Lower lobe of right lung (tissue), 2 donors: Measurements from ENCODE around the gene PPDPF. TPM values are rescaled to one million over a fixed set of nuclear protein-coding genes. Genes with fewer than 3 reads are reported as not detected.

Source experiments
- ATAC-seq, 2 donors: fragments of 200-7000 bp; cut with Tn5 transposase; one replicate each; pipeline ENCODE4 v1.9.1; 2020 to 2022; ENCODE audit warnings: mild to moderate bottlenecking in 2 of 2, moderate library complexity in 2 of 2
- DNase-seq: peaks from one replicate; pipeline ENCODE4 v3.0.0-alpha.2; 2020
- H3K27ac ChIP-seq: fragments of 200-600 bp; one replicate; pipeline ENCODE4 v1.8.0; 2022
- H3K27me3 ChIP-seq: fragments of 200-600 bp; one replicate; pipeline ENCODE4 v1.8.0; 2022; ENCODE audit warnings: low read depth
- H3K36me3 ChIP-seq: fragments of 200-600 bp; one replicate; pipeline ENCODE4 v1.8.0; 2022; ENCODE audit warnings: mild to moderate bottlenecking
- H3K4me1 ChIP-seq: fragments of 200-600 bp; one replicate; pipeline ENCODE4 v1.8.0; 2022
- H3K4me3 ChIP-seq: fragments of 200-600 bp; one replicate; pipeline ENCODE4 v1.8.0; 2022; ENCODE audit warnings: mild to moderate bottlenecking
- H3K9me3 ChIP-seq: fragments of 200-600 bp; one replicate; pipeline ENCODE4 v1.8.0; 2022
- intact Hi-C: fragments of 100-400 bp; cut with DNase I; formaldehyde crosslinking; loops from one replicate; pipeline ENCODE4 v1.11.0; 2022
- total RNA-seq: library from RNA; stranded (reverse); fragmentation: NEBNext Ultra II Directional; extraction: Animal tissue kit (Norgen Biotek cat#: 25700); gene quantifications from one replicate; pipeline ENCODE4 v1.2.1, GENCODE V29; 2021
- TF ChIP-seq, protein P1 (sequence below): fragments of 200-600 bp; IDR thresholded peaks from one replicate; pipeline ENCODE4 v1.8.0; 2022; ENCODE audit warnings: antibody characterized with exemption, mild to moderate bottlenecking
- donor health status: DM: no; HTN: yes; CAD: no; lungs with severe emphysema.

Gene PPDPF
- total RNA-seq, 1 donor from 2014 or later: 305 TPM

DNA sequence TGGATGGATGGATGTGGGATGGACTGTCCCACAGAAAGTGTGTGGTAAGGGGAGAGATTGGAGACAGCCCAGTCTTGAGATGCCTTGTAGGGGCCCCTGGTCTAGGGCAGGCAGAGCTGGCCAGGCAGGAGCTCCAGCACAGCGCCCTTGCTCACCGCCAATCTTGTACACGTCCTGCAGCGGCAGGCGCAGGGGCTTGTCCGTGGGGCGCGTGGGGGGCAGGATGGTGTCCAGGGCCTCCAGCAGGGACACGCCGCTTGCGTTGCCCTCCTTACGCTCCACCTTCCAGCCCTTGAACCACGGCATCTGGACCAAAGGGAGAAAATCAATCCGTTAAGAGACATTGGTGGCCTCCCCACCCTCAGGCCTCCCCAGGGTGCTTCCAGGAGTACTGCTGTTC lies 27.6 kb upstream of the PPDPF start:
- Histone ChIP-seq H3K27me3 (peaks cover 57% of the 10 kb centered on the region), H3K36me3 (no peaks in the 10 kb centered on the region), H3K27ac (no peak overlapping the region), H3K4me3 (no peak overlapping the region), H3K9me3 (no peaks in the 10 kb centered on the region), H3K4me1 (peaks cover 12% of the 10 kb centered on the region)
- DNase-seq (no peak), ATAC-seq (no peak)
- TF ChIP-seq, protein P1, sequence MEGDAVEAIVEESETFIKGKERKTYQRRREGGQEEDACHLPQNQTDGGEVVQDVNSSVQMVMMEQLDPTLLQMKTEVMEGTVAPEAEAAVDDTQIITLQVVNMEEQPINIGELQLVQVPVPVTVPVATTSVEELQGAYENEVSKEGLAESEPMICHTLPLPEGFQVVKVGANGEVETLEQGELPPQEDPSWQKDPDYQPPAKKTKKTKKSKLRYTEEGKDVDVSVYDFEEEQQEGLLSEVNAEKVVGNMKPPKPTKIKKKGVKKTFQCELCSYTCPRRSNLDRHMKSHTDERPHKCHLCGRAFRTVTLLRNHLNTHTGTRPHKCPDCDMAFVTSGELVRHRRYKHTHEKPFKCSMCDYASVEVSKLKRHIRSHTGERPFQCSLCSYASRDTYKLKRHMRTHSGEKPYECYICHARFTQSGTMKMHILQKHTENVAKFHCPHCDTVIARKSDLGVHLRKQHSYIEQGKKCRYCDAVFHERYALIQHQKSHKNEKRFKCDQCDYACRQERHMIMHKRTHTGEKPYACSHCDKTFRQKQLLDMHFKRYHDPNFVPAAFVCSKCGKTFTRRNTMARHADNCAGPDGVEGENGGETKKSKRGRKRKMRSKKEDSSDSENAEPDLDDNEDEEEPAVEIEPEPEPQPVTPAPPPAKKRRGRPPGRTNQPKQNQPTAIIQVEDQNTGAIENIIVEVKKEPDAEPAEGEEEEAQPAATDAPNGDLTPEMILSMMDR: no peak
- intact Hi-C loops: no loop called here

DNA sequence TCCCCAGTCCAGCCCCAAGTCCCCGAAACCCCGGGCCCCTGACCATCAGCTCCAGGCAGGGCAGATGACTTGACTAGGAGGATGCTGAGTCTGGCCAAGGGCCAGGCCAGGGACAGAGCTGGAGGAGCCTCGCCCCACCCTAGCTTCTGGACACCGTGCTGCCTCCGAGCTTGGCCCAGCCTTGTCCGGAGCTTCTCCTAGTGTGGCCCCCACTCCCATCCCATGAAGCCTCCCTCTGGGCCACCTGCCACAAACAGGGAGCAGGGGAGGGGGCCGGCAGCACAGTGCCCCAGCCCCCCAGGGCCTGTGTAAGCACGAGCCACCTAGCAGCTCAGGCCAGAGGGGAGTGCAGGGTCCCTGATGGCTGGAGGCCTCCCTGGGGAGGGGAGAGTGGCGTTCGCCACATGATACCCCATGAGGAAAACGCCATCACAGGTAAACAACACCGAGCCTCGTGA lies 27.0 kb upstream of the PPDPF start:
- DNase-seq (no peak), ATAC-seq (no peak)
- Histone ChIP-seq H3K4me1 (peaks cover 17% of the 10 kb centered on the region), H3K4me3 (no peak overlapping the region), H3K27ac (no peak overlapping the region), H3K27me3 (peaks cover 60% of the 10 kb centered on the region), H3K36me3 (no peaks in the 10 kb centered on the region), H3K9me3 (no peaks in the 10 kb centered on the region)
- TF ChIP-seq, protein P1: no peak
- intact Hi-C loops: no loop called here

DNA sequence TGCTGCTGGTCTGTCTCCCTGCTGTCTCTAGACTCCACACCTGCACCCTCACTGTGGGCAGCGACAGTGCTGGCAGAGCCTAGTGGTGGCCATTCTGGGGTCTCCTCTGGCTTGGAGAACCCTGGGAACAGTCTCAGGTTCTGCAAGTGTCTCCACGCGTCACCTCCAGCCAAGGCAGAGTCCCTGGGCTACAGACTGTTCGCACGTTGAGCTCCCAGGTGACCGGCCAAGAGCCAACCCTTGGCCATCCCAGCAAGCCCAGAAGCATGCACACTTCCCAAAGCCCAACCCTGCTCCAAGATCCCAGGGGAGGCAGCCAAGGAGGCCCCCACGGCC lies 26.5 kb upstream of the PPDPF start:
- Histone ChIP-seq H3K9me3 (no peaks in the 10 kb centered on the region), H3K4me1 (peaks cover 17% of the 10 kb centered on the region), H3K27me3 (peaks cover 58% of the 10 kb centered on the region), H3K36me3 (no peaks in the 10 kb centered on the region), H3K27ac (no peak overlapping the region), H3K4me3 (no peak overlapping the region)
- DNase-seq (no peak), ATAC-seq (no peak)
- TF ChIP-seq, protein P1: no peak
- intact Hi-C loops: no loop called here

DNA sequence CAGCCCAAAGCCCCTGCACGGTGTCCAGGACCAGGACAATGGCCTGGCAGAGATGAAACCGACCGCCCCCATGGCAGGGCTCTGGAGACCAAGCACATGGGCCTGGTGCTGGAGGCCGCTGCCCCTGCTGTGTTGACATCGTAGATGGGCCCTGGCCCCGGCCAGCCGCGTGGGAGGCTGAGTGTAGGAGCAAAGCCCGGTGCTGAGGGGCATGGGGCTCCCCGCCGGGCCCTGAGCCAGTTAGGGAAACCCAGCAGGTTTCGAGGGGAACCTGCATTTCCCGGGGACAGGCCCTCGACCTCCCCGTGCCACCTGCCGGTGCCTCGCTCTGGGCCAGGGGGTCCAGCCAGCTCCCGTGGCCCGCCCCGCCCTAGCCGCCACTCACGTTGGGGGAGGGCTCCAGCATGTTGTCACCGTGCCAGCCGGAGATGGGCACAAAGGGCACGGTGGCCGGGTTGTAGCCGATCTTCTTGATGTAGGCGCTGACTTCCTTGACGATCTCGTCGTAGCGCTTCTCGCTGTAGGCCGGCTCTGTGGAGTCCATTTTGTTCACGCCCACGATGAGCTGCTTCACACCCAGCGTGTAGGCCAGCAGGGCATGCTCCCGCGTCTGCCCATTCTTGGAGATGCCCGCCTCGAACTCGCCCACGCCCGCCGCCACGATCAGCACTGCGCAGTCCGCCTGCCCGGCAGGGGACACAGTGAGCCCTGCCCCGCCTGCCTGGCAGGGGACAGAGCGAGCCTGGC lies 26.0 kb upstream of the PPDPF start:
- intact Hi-C loops: no loop called here
- Histone ChIP-seq H3K27ac (no peak overlapping the region), H3K9me3 (no peaks in the 10 kb centered on the region), H3K4me1 (peaks cover 21% of the 10 kb centered on the region), H3K36me3 (no peaks in the 10 kb centered on the region), H3K4me3 (no peak overlapping the region), H3K27me3 (peaks cover 58% of the 10 kb centered on the region)
- ATAC-seq (no peak), DNase-seq (no peak)
- TF ChIP-seq, protein P1: no peak

DNA sequence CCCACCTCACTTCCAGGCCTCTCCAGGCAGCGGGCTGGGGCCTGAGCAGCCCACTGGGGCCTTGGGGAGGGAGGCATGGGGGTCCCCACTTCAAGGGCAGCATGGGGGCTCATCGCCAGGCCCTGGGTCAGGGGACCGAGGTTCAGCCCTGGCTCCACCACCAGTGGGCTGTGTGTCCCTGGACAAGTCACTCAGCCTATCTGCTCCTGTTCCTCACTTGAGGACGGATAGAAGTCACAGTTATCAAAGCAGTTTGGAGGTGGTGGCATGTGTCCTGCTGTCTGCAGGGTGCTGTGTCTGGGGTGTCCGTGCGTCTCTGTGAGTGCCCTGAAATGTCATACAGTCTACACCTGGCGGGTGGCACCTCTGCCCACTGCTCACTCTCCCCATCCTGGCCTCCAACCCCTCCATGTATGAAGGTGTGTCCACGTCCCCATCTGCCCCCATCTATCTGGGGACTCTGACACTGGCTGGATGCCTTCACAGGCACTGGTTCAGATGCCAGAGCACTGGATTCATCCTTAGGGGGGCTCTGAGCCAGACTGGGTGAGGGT lies 25.3 kb upstream of the PPDPF start:
- ATAC-seq: no peak

More for the DNA sequence above, 25.3 kb upstream of the PPDPF start:
- intact Hi-C loops: no loop called here
- H3K9me3 ChIP-seq: no peaks in the 10 kb centered on the region
- no peak overlapping the region for H3K27ac ChIP-seq
- TF ChIP-seq, protein P1: no peak
- H3K4me3 ChIP-seq: no peak overlapping the region
- peaks cover 22% of the 10 kb centered on the region for H3K4me1 ChIP-seq
- no peaks in the 10 kb centered on the region for H3K36me3 ChIP-seq
- DNase-seq: no peak
- H3K27me3 ChIP-seq: peaks cover 58% of the 10 kb centered on the region
